SK-N-MC (cell line): ENCODE data around the gene BAG2.

ENCODE experiments used
- EZH2 ChIP-seq: fragments of 200-600 bp; sonication (generic); IDR thresholded peaks from one replicate; pipeline ENCODE4 v1.6.1; 2017; ENCODE audit warnings: antibody characterized with exemption
- FOXP2 ChIP-seq: optimal IDR thresholded peaks from 2 replicates; pipeline ENCODE3; 2011; ENCODE audit warnings: mild to moderate bottlenecking, moderate library complexity; ENCODE audit not compliant: insufficient read depth; ENCODE audit errors: extremely low read length, control extremely low read depth
- POLR2AphosphoS5 ChIP-seq: IDR thresholded peaks from 2 replicates; pipeline ENCODE4 v1.6.1; 2012; ENCODE audit warnings: mild to moderate bottlenecking, low read depth, low read length, borderline replicate concordance

DNA sequence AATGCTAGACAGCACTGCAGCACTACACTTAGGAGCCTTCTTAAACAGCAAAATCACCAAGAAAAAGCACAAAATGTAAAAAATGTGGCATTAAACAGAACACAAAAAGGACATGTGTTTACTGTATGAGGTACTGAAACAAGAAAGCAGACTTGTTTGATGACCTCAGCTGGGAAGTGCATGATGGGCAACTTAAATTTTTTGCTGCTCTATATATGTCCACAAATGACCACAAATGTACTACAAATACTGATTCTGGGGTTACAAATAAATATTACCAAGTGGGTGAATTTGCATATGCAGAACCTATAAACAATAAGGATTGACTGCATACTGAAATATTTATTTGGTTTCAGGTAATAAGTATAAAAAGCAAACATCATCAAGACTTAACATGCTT is 36.9 kb downstream of the BAG2 start:
- TF ChIP-seq POLR2AphosphoS5 (no peak), EZH2 (no peak), FOXP2 (no peak)
